H54 (cell line): Measurements from ENCODE around the gene TDO2.
"Not testable (repeated sequence)": the region's sequence is repeated elsewhere in the genome, so short reads cannot be mapped to it uniquely, and the experiment has no call there.

Experiments
- DNase-seq: peaks from one replicate; pipeline ENCODE4 v3.0.0; 2011; ENCODE audit warnings: low spot score, mixed read lengths; ENCODE audit not compliant: insufficient read length
- FAIRE-seq: peaks from 3 replicates; lab custom pipeline; 2011; peaks lifted over from hg19 to GRCh38; lab: Jason Lieb, UNC
- POLR2A ChIP-seq: IDR thresholded peaks from 2 replicates; pipeline ENCODE4 v1.6.1; 2011; ENCODE audit warnings: low read depth, mild to moderate bottlenecking, low read length

The TDO2 gene

GRCh38 chr4:155924637-155925036 is 21.1 kb downstream of the TDO2 start:
- DNase-seq (no peak), FAIRE-seq (no peak)
- no peak for TF ChIP-seq POLR2A

GRCh38 chr4:155929833-155930232 is 26.3 kb downstream of the TDO2 start:
- TF ChIP-seq POLR2A: no peak
- no peak for FAIRE-seq
- no peak for DNase-seq

- FAIRE-seq (no peak), DNase-seq (no peak)
- TF ChIP-seq POLR2A: no peak
Observed at GRCh38 chr4:155930330-155930729, 26.8 kb downstream of the TDO2 start.

DNA sequence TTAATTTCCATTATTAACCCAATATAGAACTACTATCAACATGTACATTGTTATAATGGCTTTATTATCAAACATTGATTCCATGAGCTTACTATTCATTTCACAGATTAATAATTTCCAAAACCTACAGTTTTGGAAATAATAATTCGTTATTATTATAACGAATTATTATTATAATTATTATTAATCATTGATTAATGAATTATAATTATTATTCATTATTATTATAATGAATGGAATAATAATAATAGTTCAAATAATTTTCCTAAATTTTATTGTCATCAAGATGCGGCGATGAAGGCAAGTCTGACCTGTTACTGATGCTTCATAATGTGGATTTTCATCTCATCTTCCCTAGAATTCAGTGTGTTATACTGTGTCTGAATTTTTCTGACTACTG is 28.1 kb downstream of the TDO2 start:
- no peak for FAIRE-seq
- no peak for DNase-seq
- TF ChIP-seq POLR2A: no peak

DNA sequence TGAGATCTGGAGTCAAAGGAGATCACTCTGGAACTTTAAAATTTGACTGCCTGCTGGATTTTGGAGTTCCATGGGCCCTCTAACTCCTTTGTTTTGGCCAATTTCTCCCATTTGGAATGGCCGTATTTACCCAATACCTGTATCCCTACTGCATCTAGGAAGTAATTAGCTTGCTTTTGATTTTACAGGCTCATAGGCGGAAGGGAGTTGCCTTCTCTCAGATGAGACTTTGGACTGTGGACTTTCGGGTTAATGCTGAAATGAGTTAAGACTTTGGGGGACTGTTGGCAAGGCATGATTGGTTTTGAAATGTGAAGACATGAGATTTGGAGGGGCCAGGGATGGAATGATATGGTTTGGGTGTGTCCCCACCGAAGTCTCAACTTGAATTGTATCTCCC is 31.1 kb downstream of the TDO2 start:
- not testable (repeated sequence) for FAIRE-seq, DNase-seq

DNA sequence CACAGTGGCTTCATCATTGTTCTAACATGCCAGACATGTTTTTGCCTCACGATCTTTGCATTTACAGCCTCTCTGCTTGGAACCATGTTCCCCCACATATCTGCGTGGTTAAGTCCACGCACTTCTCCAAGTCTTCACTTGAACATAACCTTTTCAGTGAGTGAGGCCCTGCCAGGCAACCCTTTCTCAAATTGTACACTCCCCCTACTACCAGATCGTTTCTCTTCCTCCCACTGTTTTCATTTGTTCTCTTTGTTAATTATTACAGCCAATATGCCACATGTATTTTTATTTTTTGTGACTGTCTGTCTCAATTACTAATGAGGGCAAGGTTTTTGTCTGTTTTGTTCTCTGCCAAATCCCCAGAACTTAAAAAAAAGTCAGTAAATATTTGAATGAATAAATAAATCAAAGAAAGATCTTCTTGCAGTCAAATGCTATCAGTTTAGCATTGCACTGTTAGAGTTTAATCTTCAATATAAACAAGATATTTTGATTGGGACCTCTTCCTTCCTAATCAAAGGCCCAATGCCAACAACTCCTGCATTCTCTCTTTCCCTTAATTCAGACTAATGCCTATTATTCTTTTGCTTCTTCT is 32.0 kb downstream of the TDO2 start:
- DNase-seq: no peak
- TF ChIP-seq POLR2A: no peak
- FAIRE-seq: no peak

DNA sequence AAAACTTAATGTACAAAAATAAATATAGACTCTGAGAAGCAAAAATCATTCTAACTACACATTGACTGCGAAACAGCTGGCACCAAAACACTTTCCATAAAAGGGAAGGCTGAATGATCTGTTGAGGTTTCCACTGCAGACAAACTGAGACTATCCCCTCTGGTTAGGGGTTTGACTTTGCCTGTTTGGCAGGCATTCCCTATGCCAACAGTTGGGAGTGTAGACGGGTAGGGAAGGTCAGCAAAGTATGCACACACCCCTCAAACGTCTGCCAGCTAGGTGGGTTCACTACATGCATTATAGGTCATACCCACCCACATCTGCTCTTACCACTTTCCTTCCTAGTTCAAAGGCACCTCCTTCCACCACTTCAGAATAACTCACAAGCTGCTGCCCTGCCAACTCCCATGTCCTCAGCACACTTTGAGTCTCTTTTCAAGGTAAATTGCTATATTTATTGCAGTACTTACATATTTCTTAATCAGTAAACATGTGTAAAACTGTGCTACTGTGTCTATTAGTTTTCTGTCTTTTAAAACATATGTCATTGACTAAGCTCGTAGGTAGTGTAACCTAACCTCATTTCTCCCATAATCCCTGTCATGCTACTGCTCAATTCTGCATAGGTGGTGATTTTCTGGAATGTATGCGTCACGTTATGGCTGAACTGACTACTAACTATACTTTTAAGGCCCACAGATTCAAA is 37.7 kb downstream of the TDO2 start:
- FAIRE-seq (no peak), DNase-seq (no peak)
- no peak for TF ChIP-seq POLR2A

DNA sequence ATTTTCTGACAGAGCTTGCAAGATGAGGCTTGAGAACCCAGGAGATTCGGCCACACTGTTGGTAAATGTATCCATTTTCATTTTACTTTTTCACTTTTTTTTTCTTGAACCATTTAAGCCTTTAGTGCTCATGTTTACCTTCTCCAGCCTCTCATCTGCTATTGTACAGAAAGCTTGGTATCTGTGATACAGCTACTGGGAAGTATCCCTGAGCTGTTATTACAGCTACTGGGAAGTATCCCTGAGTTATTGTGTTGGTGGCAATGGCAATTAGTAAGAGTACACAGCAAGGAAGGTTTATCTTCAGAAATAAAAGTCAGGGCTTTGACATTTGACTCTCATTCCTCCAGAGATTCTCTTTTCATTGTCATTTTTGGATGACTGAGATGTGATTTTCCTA is 38.3 kb downstream of the TDO2 start:
- DNase-seq (no peak), FAIRE-seq (no peak)
- no peak for TF ChIP-seq POLR2A

DNA sequence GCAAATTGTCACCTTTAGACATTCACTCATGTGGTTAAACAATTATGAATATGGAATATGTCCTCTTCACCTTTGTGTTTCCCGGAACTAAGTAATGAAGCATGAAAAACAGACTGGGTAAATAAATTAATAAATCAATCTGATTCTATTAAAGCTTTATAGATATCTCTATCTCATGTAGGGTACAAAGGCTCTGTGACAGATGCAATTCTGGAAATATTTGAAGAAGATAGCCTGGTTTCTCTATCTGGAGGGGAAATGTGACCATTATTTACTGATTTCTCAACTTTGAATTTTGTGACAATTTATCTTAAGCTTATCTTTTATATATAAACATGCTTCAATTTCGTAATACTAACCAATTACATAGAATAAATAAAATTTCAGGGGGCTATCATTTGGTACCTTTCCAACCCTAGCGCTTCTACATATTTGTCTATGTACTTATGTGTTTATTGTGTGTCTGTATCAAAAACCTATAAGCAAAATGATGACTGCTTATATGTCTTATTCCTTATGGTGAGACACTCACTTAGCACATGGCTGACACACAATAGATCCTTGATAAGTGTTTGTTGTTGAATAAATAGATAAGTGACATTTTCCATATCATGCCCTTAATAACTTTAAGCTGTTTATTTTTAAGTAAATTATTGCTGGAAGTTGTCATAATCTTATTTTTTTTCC is 40.3 kb downstream of the TDO2 start:
- no peak for DNase-seq
- TF ChIP-seq POLR2A: no peak
- FAIRE-seq: no peak

- FAIRE-seq (no peak), DNase-seq (no peak)
- TF ChIP-seq POLR2A: no peak
Observed at GRCh38 chr4:155944516-155944915, 41.0 kb downstream of the TDO2 start.

GRCh38 chr4:155946486-155946885 is 43.0 kb downstream of the TDO2 start:
- no peak for FAIRE-seq
- DNase-seq: no peak
- no peak for TF ChIP-seq POLR2A

- TF ChIP-seq POLR2A: no peak
- DNase-seq (no peak), FAIRE-seq (no peak)
Observed at GRCh38 chr4:155948541-155948940, 45.0 kb downstream of the TDO2 start.

GRCh38 chr4:155950461-155950860 is 47.0 kb downstream of the TDO2 start:
- FAIRE-seq: no peak
- DNase-seq: no peak
- no peak for TF ChIP-seq POLR2A

- no peak for TF ChIP-seq POLR2A
- no peak for FAIRE-seq
Observed at GRCh38 chr4:155952501-155952901, 49.0 kb downstream of the TDO2 start.

More at GRCh38 chr4:155952501-155952901, 49.0 kb downstream of the TDO2 start:
- DNase-seq: no peak
